Spleen (tissue), 3 donors: Measurements from ENCODE around the gene ABCC10.

ENCODE experiments used
- POLR2A ChIP-seq, 3 donors: fragments of 450-650 bp; IDR thresholded peaks; one replicate each; pipeline ENCODE4 v1.5.1; 2017; ENCODE audit warnings: antibody characterized with exemption in 3 of 3, mild to moderate bottlenecking in 1 of 3
- POLR2AphosphoS5 ChIP-seq, 3 donors: sonication (generic); formaldehyde crosslinking; IDR thresholded peaks; one replicate each; pipeline ENCODE4 v1.5.1; 2017; ENCODE audit warnings: antibody characterized with exemption in 3 of 3

GRCh38 chr6:43432009-43432945, 4.9 kb downstream of the ABCC10 start:
- no peak for TF ChIP-seq POLR2A (IDR thresholded peaks at IDR 0.05)
- peak in 2 of 3 donors; percentile 11 to 18 for TF ChIP-seq POLR2AphosphoS5 (IDR thresholded peaks at IDR 0.05)
